SJSA1 (cell line): ENCODE data around the gene CEP43. TPM values are rescaled to one million over a fixed set of nuclear protein-coding genes. Genes with fewer than 3 reads are reported as not detected.
"Not testable (repeated sequence)": the region's sequence is repeated elsewhere in the genome, so short reads cannot be mapped to it uniquely, and the experiment has no call there.

ENCODE experiments used
- DNase-seq, 2 experiments: peaks; one replicate each; pipeline ENCODE4 v3.0.0-alpha.2; 2015 to 2020; ENCODE audit warnings: low spot score in 2 of 2, low read depth in 1 of 2
- H3K27ac ChIP-seq: fragments of 250-450 bp; sonication (Bioruptor Pico); 2 replicates; pipeline ENCODE4 v1.5.1; 2020; ENCODE audit warnings: mild to moderate bottlenecking, moderate library complexity
- H3K27me3 ChIP-seq: fragments of 250-450 bp; sonication (Bioruptor Pico); replicated peaks from 2 replicates; pipeline ENCODE4 v1.5.1; 2020; ENCODE audit warnings: mild to moderate bottlenecking, moderate library complexity
- H3K36me3 ChIP-seq: fragments of 250-450 bp; sonication (Bioruptor Pico); 2 replicates; pipeline ENCODE4 v1.5.1; 2020; ENCODE audit warnings: mild to moderate bottlenecking
- H3K4me1 ChIP-seq: fragments of 250-450 bp; sonication (Bioruptor Pico); replicated peaks from 2 replicates; pipeline ENCODE4 v1.6.1; 2021; ENCODE audit warnings: mild to moderate bottlenecking
- H3K4me3 ChIP-seq: fragments of 250-450 bp; sonication (Bioruptor Pico); 2 replicates; pipeline ENCODE4 v1.5.1; 2020; ENCODE audit warnings: mild to moderate bottlenecking
- H3K9me3 ChIP-seq: fragments of 250-450 bp; sonication (Bioruptor Pico); replicated peaks from 2 replicates; pipeline ENCODE4 v1.5.1; 2020; ENCODE audit warnings: mild to moderate bottlenecking
- total RNA-seq: library from RNA; depleted of rRNA; stranded (reverse); fragments of >200 nt; shearing (Covaris generic); gene quantifications from 2 replicates; pipeline ENCODE4 v1.2.3, GENCODE V29; 2014; rRNA removed

CEP43 gene
- total RNA-seq = 33.0 and 35.1 TPM in 2 replicates

GRCh38 chr6:166999145-166999883 lies at the start of gene CEP43:
TSS of gene CEP43 (plus strand) at chr6:166999397. CDS start at chr6:166999413, 16 bp downstream.
- DNase-seq = peak; percentile 96 to 97
- H3K36me3 ChIP-seq = peaks cover 72% of the 10 kb centered on the region
- H3K27me3 ChIP-seq = no peaks in the 10 kb centered on the region
- H3K9me3 ChIP-seq = no peaks in the 10 kb centered on the region
- H3K4me3 ChIP-seq = peak within 1 kb of the TSS; percentile 85
- peak within 1 kb of the TSS; percentile 73 for H3K27ac ChIP-seq
- peaks cover 13% of the 10 kb centered on the region for H3K4me1 ChIP-seq

DNA sequence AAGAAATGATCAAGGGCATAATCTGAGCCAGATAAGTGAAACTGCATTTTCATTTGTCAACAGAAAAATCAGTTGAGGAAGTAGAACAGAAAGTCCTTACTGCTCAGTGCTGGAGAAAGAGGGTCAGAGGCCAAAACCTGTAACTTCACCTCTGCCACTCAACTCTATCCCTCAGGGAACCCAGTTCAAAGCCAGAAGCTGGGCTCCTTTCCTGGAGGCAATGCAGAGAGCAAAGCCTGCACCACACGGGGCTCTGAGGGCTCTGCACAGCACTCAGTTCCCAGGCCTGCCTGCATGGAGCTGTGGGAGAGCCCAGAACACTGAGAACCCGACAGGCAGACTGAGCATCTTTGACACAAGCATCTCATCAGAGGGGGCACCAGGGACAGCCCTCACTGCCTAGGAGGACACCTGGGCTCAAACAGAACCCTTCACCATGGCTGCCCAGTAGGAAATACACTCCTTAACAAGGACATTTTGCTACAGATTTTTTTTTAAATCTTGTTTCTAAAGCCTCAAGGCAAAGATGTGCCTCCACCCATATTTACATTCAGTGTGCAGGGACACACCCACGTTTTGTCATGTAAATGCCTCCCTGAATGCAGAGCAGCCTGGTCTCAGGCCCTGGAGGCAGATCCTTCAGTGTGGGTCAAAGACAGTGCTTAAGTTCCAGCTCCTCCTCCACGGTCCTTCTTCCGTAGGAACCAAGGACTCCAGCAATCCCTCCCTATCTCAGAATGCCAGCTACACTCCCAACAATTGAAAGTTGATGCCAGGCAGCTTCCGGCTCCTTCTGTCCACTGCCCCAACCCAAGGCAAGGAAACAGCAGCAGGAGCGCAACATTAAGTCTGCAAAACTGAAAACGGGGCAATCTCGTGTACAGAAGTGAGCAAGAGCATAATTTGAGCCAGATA lies 49.4 kb upstream of the CEP43 start:
- no peak overlapping the region for H3K27ac ChIP-seq
- peaks cover 5% of the 10 kb centered on the region; the same call in 1 of the 2 replicates for H3K4me1 ChIP-seq
- no peak overlapping the region for H3K4me3 ChIP-seq
- DNase-seq = no peak
- no peaks in the 10 kb centered on the region for H3K27me3 ChIP-seq
- no peaks in the 10 kb centered on the region for H3K9me3 ChIP-seq
- no peaks in the 10 kb centered on the region for H3K36me3 ChIP-seq

DNA sequence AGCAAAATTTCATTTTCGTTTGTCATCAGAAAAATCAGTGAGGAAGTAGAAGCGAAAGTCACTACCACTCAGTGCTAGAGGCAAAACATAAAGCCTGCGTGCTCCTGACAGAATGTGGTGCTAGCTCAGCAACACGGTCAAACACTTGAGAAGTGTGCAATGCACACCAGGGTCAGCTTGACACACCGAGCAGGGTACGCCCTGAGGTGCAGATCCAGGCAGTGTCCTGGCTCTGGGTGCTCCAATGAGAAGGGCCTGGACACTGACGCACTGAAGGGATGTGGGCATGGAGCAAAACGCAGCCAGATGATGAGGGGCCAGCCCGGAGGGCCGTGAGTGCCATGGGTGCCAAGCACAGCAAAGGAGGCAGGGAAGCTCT lies 48.8 kb upstream of the CEP43 start:
- no peaks in the 10 kb centered on the region for H3K27me3 ChIP-seq
- no peak for DNase-seq
- H3K4me3 ChIP-seq = no peak overlapping the region
- H3K9me3 ChIP-seq = no peaks in the 10 kb centered on the region
- peaks cover 6% of the 10 kb centered on the region for H3K4me1 ChIP-seq
- H3K27ac ChIP-seq = no peak overlapping the region
- no peaks in the 10 kb centered on the region for H3K36me3 ChIP-seq

- H3K4me3 ChIP-seq, H3K9me3 ChIP-seq, H3K36me3 ChIP-seq, H3K27ac ChIP-seq, H3K27me3 ChIP-seq: not testable (repeated sequence)
- peak; percentile 40 to 71 for DNase-seq
- H3K4me1 ChIP-seq = peaks cover 12% of the 10 kb centered on the region
These were observed 48.1 kb upstream of the CEP43 start for GRCh38 chr6:166950892-166951669.

- H3K9me3 ChIP-seq = no peaks in the 10 kb centered on the region
- no peak overlapping the region for H3K27ac ChIP-seq
- no peaks in the 10 kb centered on the region for H3K27me3 ChIP-seq
- no peaks in the 10 kb centered on the region for H3K36me3 ChIP-seq
- no peak overlapping the region for H3K4me3 ChIP-seq
- peaks cover 15% of the 10 kb centered on the region for H3K4me1 ChIP-seq
- DNase-seq = no peak
These were observed 47.5 kb upstream of the CEP43 start for GRCh38 chr6:166951670-166952060.

GRCh38 chr6:166952121-166952520 lies 47.1 kb upstream of the CEP43 start:
- H3K9me3 ChIP-seq = no peaks in the 10 kb centered on the region
- no peak for DNase-seq

GRCh38 chr6:166952567-166953486 lies 46.4 kb upstream of the CEP43 start:
- H3K4me1 ChIP-seq = peaks cover 23% of the 10 kb centered on the region
- no peaks in the 10 kb centered on the region for H3K36me3 ChIP-seq
- H3K9me3 ChIP-seq = no peaks in the 10 kb centered on the region
- no peaks in the 10 kb centered on the region for H3K27me3 ChIP-seq
- DNase-seq = no peak
- H3K27ac ChIP-seq = no peak overlapping the region
- H3K4me3 ChIP-seq = no peak overlapping the region

More at GRCh38 chr6:166952121-166952520, 47.1 kb upstream of the CEP43 start:
- Histone ChIP-seq H3K27me3 (no peaks in the 10 kb centered on the region), H3K4me1 (peaks cover 19% of the 10 kb centered on the region), H3K4me3 (no peak overlapping the region), H3K36me3 (no peaks in the 10 kb centered on the region), H3K27ac (no peak overlapping the region)

- Histone ChIP-seq H3K4me3 (no peak overlapping the region), H3K9me3 (no peaks in the 10 kb centered on the region), H3K36me3 (no peaks in the 10 kb centered on the region), H3K27ac (no peak overlapping the region), H3K4me1 (peaks cover 27% of the 10 kb centered on the region), H3K27me3 (no peaks in the 10 kb centered on the region)
- no peak for DNase-seq
These were observed 45.0 kb upstream of the CEP43 start for GRCh38 chr6:166954118-166954713.

- Histone ChIP-seq H3K27ac (no peak overlapping the region), H3K4me3 (peak overlapping the region; percentile 57), H3K4me1 (peaks cover 31% of the 10 kb centered on the region), H3K27me3 (no peaks in the 10 kb centered on the region), H3K36me3 (no peaks in the 10 kb centered on the region), H3K9me3 (no peaks in the 10 kb centered on the region)
- no peak for DNase-seq
These were observed 43.9 kb upstream of the CEP43 start for GRCh38 chr6:166955121-166955864.

- no peaks in the 10 kb centered on the region for H3K9me3 ChIP-seq
- peaks cover 30% of the 10 kb centered on the region for H3K4me1 ChIP-seq
- H3K36me3 ChIP-seq = no peaks in the 10 kb centered on the region
- peak overlapping the region; percentile 57 for H3K4me3 ChIP-seq
- H3K27me3 ChIP-seq = no peaks in the 10 kb centered on the region
- no peak overlapping the region for H3K27ac ChIP-seq
- peak in 1 of 2 experiments; percentile 81 for DNase-seq
These were observed 43.2 kb upstream of the CEP43 start for GRCh38 chr6:166955865-166956443.

DNA sequence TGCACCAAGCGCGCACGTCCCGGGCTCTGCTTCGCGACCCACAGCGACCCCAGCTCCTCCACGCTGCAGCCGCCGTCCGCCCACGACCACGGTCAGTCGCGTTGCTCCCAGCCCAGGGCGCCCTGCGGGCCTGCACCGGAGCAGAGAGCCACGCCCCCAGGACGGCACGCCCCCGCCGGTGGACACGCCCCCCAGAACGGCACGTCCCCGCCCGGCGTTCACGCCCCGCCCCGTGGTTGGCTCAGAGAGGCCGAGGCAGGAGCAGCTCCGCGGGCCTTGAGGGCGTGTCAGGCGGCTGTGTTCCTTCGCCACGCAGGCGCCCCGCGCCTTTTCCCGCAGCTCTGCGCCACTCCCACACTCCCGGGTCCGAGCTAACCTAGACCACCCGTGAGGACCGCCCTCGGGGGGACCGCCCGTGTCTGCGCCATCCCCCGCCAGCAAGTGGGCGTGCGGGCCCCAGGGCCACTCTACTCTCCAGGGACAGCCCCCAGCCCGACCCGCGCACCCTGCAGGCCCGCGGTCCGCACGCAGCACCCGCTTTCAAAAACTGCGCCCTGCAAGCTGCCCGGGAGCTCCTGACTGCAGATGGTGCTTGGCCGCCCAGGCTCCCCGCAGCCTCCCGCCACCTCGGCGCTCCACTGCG lies 42.6 kb upstream of the CEP43 start, which contains the start of gene RNASET2:
TSS of gene RNASET2 (minus strand) at position 107 of the 643 bp plus-strand sequence. CDS start 368 bp downstream, outside the sequence.
- H3K9me3 ChIP-seq = no peaks in the 10 kb centered on the region
- peak within 1 kb of the TSS; percentile 57 for H3K4me3 ChIP-seq
- no peaks in the 10 kb centered on the region for H3K36me3 ChIP-seq
- no peaks in the 10 kb centered on the region for H3K27me3 ChIP-seq
- H3K4me1 ChIP-seq = peaks cover 26% of the 10 kb centered on the region
- peak; percentile 83 to 95 for DNase-seq
- H3K27ac ChIP-seq = peak within 1 kb of the TSS; percentile 46
